HG03565 (cell line): ENCODE results near the gene NIPAL4.
"Not testable (repeated sequence)": the region's sequence is repeated elsewhere in the genome, so short reads cannot be mapped to it uniquely, and the experiment has no call there.

Experiments
- ATAC-seq: cut with Tn5 transposase; IDR thresholded peaks from one replicate; pipeline ENCODE4 v1.9.1; 2021; ENCODE audit warnings: mild to moderate bottlenecking, moderate library complexity; ENCODE audit not compliant: unreplicated experiment

The NIPAL4 gene

DNA sequence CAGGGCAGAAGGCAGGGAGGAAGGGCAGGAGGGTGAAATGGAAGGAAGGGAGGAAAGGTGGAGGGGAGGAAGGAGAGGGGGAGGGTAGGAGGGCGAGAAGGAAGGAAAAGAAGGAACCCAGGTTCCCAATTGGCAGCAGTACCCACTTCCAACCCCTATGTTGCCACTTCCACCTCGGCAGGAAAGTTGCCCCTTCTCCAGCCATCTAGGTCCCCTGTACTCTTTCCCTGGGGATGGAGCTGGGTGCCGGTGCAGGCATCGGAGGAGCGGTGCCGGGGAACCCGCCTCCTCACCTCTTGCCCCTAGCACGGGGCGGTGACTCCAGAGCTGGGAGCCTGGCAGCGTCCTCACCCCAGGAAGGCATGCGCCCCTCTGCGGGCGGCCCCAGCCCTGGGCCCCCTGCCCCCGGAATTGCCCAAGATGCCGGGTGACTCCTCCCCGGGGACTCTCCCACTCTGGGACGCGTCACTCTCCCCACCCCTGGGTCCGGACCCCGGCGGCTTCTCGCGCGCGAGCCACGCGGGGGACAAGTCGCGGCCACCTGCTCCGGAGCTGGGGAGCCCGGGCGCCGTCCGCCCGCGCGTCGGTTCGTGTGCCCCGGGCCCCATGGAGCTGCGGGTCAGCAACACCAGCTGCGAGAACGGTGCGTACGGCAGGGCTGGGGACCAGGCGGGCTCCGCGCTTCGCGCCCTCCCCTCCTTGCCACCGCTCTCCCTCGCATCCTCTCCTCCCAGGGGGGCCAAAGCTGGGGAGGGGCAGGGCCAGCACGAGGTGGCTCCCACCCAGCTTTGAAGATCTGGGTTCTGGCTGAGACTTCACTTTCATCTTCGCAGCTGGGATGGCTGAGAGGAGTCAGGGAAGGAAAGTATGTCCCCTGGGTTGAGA, at the start of gene NIPAL4:
NIPAL4 (plus strand) TSS at position 499 of the 885 bp plus-strand sequence; CDS start at position 607, 108 bp downstream.
- ATAC-seq = no peak

DNA sequence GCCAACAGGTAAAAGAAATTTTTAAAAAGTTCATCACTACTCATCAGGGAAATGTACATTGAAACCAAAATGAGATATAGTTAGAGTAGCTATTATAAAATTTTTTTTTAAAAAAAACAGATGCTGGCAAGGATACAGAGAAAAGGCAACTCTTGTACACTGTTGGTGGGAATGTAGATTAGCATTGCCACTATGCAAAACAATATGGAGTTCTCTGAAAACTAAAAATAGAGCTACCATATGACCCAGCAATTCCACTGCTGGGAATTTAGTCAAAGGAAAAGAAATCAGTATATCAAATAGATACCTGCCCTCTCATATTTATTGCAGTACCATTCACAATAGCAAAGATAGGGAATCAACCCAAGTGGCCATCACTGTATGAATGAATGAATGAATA, 44.2 kb upstream of the NIPAL4 start:
- ATAC-seq = no peak

DNA sequence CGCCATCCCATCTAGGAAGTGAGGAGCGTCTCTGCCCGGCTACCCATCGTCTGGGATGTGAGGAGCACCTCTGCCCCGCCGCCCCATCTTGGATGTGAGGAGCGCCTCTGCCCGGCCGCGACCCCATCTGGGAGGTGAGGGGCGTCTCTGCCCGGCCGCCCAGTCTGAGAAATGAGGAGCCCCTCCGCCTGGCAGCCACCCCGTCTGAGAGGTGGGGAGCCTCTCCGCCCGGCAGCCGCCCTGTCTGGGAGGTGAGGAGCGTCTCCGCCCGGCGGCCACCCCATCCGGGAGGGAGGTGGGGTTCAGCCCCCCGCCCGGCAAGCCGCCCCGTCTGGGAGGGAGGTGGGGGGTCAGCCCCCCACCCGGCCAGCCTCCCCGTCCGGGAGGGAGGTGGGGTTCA, 40.5 kb upstream of the NIPAL4 start:
- ATAC-seq = not testable (repeated sequence)

DNA sequence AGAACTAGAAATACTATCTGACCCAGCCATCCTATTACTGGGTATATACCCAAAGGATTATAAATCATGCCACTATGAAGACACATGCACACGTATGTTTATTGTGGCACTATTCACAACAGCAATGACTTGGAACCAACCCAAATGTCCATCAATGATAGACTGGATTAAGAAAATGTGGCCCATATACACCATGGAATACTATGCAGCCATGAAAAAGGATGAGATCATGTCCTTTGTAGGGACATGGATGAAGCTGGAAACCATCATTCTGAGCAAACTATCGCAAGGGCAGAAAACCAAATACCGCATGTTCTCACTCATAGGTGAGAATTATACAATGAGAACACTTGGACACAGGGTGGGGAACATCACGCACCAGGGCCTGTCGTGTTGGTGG, 30.1 kb upstream of the NIPAL4 start:
- ATAC-seq = not testable (repeated sequence)

DNA sequence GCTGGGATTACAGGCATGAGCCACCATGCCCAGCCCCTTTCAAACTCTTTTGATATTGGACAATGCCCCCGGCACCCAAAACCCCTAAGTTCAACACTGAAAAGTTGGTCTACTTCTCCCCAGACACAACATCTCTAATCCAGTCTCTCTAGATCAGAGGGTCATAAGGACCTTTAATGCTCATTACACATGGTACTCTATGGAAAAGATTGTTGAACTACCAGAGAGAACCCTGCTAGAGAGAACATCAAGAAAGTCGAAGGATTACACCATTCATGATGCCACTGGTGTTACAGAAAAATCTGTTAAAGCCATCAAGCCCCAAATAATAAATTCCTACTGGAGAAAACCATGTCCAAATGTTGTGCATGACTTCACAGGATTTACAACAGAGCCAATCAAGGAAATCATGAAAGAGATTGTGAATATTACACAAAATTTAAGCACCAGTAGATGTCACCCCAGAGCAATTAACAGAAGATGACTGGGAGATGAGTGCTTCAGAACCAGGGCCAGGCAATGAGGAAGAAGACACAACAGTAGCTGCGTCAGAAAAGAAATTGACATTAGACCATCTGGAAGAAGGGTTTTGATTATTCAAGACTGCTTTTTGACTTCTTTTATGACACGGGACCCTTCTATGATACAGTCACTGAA, 28.3 kb upstream of the NIPAL4 start:
- peak; percentile 64 for ATAC-seq

DNA sequence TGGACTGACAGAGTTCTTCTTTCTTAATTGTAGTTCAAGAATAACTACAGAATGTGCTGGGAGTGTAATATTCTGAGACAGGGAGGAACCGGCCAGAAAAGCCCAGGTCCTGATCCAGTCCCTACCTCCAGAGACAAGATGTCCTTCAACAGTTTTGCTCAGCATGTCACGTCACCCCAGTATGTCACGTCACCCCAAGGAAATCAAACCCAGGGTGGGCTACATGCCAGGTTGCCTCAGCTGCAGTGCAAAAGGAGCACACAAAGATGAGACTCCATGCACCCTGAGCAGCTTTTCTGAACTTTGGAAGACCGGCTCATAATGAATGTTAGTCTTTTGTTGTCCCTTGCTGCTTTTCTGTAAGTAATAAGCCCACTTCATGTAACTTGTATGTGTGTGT, 25.9 kb upstream of the NIPAL4 start:
- ATAC-seq = no peak

DNA sequence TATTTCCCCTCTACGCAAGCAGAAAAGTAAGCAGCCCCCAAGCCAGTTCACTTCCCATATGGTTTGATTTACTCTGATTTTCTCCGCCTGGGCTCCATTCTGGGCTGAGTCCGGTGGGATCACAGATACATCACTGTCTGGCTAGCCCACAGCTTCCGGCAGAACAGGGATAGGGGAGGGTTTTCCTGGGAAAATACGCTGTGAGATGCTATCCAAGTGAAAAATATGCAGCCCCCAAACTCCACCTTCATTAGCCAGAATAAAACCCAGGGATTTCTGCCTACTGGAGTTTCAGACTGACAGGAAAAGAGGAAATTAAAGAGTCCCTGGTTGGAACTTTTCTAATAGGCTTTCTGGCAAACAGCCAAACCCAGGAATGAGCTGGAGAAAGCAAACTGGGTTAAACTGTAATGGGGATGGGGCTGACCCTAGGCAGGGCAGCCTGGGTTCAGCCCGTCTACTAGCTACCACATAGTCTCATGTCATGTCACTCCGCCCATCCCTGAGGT, 16.9 kb upstream of the NIPAL4 start:
- no peak for ATAC-seq

DNA sequence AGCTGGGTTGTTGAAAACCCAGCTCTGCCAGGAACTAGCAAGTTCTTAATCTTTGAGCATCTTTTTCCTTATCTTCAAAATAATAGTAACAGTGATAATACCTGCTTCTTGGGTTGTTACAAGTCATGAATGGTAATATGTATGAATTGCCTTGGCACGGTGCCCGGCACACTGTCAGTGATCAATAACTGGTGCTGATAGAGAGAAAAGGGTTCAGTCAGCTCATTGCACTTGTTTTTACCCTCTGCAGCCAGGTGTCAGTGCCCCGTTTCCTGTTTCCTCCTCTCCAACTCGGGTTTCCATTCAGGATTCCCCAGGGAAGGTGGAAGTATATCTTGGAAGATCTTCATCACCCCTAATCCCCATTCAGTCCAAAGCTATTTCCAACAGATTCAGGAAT, 15.8 kb upstream of the NIPAL4 start:
- no peak for ATAC-seq

DNA sequence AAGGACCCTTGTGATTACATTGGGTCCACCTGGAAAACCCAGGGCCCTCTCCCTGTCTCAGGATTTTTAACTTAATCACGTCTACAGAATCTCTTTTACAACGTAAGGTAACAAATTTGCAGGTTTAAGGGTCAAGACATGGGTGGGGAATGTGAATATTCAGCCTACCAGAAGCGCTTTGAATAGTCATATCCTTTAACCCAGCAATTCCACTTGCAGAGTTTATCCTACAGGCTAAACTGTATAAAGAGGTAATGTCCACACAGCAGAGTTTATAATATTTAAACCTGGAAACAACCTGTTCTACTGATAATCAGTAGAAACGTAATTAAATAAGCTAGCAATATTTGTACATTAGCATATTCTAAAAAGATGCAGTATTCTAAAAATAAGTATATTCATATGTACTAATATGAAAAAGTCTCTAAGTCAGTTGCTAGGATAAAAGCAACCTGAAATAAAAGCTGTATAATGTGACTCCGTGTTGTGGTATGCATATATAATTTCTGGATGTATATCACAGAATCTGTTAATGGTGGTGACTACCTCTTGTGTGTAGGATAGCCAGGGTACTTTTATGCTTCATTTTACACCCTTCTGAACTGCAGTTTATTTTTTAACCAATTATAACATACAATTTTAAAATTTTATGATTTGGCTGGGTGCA, 14.1 kb upstream of the NIPAL4 start:
- ATAC-seq = no peak

DNA sequence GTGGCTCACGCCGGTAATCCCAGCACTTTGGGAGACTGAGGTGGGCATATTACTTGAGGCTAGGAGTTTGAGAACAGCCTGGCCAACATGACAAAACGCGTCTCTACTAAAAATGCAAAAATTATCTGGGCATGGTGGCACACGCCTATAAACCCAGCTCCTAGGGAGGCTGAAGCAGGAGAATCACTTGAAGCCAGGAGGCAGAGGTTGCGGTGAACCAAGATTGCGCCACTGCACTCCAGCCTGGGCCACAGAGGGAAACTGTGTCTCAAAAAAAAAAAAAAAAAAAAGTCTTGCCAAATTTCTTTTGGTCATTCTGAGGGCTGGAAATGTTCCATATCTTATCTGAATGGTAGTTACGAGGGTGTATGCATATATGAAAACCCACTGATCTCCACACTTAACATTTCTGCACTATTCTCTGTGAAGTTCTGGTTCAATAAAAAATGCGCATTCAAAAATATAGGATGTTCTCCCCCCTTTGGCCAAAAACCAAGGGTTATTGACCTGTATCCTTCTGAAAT, 13.5 kb upstream of the NIPAL4 start:
- no peak for ATAC-seq

DNA sequence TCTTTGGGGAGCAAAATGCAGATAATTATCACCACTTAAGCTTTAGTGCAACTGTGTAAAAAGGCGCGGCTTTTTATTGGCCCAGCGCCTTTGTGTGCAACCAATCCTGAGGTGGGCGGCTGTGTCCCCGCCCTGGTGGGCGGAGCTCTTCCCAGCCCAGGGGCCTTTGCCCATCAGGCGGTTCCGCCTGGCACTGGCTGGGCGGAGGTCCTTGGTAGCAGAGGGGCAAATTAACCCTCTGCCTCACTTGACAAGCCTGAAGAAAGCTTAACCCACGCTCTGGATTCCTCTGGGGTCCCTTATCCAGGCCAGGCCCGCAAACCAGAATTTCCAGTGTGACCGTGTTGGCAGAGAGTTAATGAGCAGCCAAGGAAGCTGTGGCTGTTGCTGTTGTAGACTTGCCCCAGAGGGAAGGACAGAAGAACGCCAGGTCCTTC, 12.8 kb upstream of the NIPAL4 start:
- no peak for ATAC-seq

DNA sequence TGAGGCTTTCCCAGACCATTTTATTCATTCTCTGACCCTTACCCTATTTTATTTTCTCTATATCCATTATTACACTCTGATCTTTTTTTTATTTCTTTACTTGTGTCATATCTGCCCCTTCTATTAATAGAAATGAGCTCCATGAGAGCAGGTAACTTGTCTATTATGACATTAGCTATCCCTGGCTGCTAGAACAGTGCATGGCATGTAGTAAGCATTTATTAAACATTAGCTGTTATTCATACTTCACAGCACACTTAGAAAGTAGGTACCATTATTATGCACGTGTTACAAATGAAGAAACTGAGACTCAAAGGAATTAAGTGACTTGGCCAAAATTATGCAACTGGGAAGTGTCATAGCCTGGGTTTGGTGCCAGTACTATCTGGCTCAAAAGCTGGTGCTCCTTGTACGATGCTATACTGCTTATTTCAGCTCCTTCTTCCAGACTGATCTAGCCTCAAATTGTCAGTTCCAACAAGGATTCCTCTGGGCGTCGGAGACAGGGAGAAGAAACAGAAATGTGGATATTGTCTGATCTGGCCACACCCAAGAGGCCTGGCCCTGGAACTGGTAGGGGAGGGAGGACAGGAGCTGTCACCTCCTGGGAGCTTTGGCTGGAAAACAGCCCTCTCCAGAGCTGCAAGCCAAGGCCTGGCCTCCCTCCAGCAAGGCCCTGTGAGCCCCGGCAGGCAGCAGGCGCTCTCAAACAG, 10.8 kb upstream of the NIPAL4 start:
- no peak for ATAC-seq

DNA sequence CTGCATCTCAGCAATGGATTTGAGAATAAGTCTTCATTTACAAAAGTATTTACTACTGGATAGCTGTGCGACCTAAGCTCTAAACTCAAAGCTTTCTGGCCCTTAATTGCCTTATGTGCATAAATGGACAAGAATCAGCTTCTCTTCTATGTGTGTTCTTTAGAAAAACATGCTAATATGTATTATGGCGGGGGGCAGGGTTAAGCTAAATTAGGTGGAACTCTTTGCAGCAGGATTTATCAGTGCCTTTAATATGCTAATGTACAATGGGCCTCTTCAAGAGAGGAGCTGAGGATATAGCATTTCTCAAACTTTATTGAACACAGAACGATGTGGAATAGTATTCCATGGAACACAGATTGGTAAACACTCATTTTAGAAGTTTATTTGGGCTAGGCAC, 10.0 kb upstream of the NIPAL4 start:
- ATAC-seq = no peak

DNA sequence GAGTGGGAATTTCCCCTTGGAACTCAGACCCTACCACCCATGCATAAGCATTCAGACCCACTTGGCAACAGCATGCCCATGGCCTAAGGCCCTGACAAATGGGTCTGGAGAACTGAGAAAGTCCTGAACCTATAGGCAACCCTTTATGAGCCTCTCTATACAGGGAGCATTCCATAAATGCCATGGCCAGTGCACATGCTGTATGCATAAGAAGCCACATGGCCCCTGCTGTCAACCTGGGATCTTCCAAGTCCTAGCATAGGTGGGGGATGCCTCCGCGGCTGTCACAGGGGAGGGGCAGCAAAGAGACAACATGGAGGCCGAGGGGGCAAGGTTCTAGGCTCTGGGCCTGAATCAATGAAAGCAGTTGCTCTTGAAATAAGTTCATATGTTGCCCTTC, 8.2 kb upstream of the NIPAL4 start:
- no peak for ATAC-seq

DNA sequence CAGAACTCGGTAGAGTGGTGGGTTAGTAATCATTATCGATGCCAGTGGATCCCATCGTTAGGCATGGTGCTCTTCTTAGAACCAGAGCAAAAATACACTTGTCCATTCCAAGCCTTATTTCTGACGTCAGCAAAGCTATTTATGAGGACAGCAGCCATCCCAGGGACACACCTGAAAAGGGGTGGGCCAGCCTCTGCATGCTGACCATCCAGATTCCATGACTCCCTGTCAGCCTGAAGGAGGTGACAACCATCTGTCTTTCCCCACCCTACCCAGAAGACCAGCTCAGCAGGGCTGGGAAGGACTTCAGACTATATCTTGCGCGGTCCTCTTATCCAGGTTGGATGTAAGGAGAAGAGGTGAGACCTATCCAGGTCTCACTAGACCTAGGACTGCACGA, 5.7 kb upstream of the NIPAL4 start:
- ATAC-seq = no peak

DNA sequence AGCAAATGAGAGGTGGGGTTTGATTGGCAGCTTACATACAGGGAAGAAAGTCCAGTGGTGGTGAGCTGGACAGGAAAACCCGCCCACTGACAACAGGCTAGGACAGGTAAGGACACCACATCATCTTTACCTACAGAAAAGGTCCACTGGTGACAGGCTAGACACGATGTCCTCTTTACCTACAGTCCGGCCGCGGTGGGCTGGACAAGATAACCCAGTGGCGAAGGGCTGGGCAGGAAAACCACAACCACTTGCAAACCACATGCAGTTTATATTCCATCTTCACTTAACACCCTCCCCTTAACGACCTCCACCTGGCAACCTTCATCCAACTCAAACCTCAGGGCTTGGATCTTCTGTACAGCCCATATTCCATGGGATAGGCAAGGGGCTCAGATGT, 5.0 kb upstream of the NIPAL4 start:
- no peak for ATAC-seq

DNA sequence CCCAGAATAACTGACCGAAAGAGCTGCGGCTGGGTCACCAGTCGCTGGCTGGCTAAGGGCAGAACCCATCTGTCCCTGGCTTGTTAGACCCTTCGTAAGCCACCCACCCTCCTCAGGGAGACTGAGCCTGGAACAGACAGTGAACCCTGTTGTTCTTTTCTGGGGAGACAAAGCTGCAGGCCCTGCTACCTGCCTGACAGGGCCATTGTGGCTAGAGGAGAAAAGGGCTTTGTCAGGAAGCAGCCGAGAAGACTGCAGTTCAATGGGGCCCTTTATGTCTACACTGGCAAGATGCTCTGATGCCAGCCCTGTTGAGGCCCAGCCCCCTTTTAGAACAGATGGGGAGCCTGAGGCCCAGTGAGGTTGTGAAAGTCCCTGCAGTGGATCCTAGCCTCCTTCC, 3.7 kb upstream of the NIPAL4 start:
- ATAC-seq = no peak

DNA sequence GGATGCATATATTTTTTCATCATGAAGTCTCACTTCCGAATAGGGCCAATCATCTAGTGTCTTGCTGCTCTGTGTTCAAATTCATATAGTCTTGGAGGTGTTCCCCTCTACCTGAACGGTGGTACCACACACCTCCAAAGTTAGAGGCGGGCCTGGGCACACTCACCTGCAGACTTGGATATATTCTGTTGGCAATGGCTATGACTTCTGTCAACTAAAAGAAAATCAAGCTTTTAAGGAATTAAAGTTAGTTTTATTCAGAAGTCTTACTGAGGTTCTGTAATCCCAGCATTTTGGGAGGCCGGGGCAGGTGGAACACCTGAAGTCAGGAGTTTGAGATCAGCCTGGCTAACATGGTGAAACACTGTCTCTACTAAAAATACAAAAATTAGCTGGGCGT, 2.6 kb upstream of the NIPAL4 start:
- no peak for ATAC-seq

DNA sequence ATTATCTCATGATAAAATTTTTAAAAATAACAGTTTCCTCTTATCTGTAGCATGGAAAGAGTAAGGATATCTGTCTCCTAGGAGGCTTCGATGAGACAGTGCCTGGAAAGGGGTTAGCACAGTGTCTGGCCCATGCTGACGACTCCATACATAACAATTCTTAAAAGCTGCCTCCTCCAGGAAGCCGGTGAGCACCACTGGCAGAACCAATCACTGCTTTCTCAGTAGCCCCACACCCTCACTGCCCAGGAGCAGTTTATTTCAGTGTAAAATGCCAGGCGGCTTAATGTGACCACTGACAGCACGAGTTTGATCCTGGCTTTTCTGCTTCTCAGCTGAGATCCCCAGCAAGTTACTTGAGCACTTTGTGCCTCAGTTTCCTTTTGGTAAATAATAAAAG, 1.2 kb upstream of the NIPAL4 start:
- no peak for ATAC-seq

DNA sequence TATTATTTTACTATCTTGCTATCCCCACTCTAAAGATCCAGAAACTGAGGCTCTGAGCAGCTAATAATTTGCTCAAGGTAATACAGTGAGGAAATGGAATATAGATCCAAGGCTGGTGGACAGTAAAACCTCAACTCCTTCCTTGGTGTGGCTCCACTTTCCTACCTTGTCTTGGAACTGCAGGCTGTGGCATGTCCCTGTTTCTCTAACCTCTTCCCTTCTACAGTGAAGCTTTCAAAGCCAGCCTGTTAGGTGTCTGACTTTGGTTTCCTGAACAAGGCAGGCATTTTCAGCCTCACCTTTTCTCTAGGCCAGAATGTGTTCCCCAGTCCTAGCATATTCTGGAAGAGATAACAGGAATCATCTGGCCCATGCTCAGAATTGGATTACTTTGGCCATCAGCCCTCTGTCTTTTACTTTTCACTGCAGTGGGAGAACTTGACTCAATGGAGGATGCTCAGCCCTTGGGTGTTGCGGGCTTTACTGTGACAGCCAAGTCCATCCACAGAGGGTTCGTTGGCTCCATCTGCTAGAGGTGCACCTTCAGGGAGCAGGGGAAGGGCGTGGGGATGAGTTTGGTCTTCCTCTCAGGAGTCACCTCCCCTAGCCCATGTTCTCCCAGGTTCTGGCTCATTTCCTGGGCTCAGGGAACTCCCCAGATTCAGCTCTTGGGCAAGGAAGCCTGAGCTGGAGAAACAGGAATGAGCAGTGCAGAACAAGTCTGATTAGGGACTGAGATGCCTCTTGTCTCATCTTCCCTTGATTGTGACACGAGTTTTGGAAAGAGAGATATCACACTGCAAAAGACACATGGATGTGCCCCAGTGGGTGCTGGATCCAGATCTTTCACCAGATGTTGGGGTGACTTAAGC, 1.1 kb downstream of the NIPAL4 start:
- no peak for ATAC-seq
